Activated CD4-positive, alpha-beta memory T cell treated with anti-CD3 and anti-CD28 coated beads, Interleukin-2, amount 10 ng/mL, durations not matched to agents 7 days and 5 days (primary cell): ENCODE results near the gene OSBPL5. TPM values are rescaled to one million over a fixed set of nuclear protein-coding genes. Genes with fewer than 3 reads are reported as not detected.

ENCODE experiments used
- CTCF ChIA-PET: fragments of 350-600 bp; sonication (Branson Sonifier 250); formaldehyde crosslinking; loops from one replicate; lab custom pipeline; 2021; ENCODE audit warnings: antibody characterized with exemption, inconsistent platforms; lab: Charles Lee
- POLR2A ChIA-PET: fragments of 350-600 bp; sonication (Branson Sonifier 250); formaldehyde crosslinking; loops from one replicate; lab custom pipeline; 2021; ENCODE audit warnings: antibody characterized with exemption; lab: Charles Lee
- DNase-seq: peaks from one replicate; pipeline ENCODE4 v3.0.0-alpha.2; 2020
- H3K27ac Mint-ChIP-seq: one replicate; pipeline ENCODE4 v1.8.0; 2021; ENCODE audit warnings: mild to moderate bottlenecking, mixed read lengths
- H3K27me3 Mint-ChIP-seq: one replicate; pipeline ENCODE4 v1.8.0; 2021; ENCODE audit warnings: mixed read lengths
- H3K36me3 Mint-ChIP-seq: one replicate; pipeline ENCODE4 v1.8.0; 2021; ENCODE audit warnings: low read depth, mixed read lengths
- H3K4me1 Mint-ChIP-seq: one replicate; pipeline ENCODE4 v1.8.0; 2021; ENCODE audit warnings: mixed read lengths
- H3K4me3 Mint-ChIP-seq: one replicate; pipeline ENCODE4 v1.8.0; 2021; ENCODE audit warnings: mild to moderate bottlenecking, mixed read lengths
- H3K9me3 Mint-ChIP-seq: one replicate; pipeline ENCODE4 v1.8.0; 2021; ENCODE audit warnings: mixed read lengths
- total RNA-seq, 2 experiments: library from RNA; stranded (reverse); gene quantifications; one replicate each; pipeline ENCODE4 v1.2.3, GENCODE V29; 2021

Gene OSBPL5
- total RNA-seq, 2 experiments from 2014 or later: 1.6 to 1.7 TPM

DNA sequence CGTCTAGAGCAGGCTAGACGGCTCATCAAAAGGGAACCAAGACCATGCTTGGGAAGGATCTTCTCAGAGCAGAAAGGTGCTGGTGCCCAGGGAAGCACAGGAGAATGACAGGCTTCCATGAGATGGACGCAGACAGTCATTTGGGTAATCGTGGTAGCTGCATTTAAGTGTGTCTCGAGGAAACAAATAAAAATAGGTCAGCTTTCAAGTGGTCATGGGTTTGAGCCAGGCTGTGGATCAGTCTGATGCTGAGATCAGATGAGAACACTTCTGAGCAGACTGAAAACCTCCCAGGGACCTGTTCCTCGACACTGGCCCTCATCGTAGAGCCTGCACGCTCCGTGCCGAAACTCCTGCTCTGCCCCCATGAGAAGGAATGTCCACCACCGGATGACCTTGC, 112.5 kb downstream of the OSBPL5 start:
- Mint-ChIP-seq H3K4me3 (no peak overlapping the region), H3K36me3 (peaks cover 51% of the 10 kb centered on the region), H3K9me3 (no peaks in the 10 kb centered on the region), H3K27ac (peak overlapping the region; percentile 18), H3K4me1 (peaks cover 69% of the 10 kb centered on the region), H3K27me3 (no peaks in the 10 kb centered on the region)
- DNase-seq: no peak
- POLR2A ChIA-PET: interaction anchor here (1.7 kb wide), 1 partner anchor 37 kb away, joined by 6 read pairs; no protein-coding TSS in a partner anchor
- CTCF ChIA-PET: no interaction called here

GRCh38 chr11:3052109-3052479, 113.0 kb downstream of the OSBPL5 start:
- H3K4me3 Mint-ChIP-seq: no peak overlapping the region
- ChIA-PET POLR2A (interaction anchor here (1.7 kb wide), 1 partner anchor 37 kb away, joined by 6 read pairs; no protein-coding TSS in a partner anchor), CTCF (no interaction called here)
- DNase-seq: no peak
- peaks cover 65% of the 10 kb centered on the region for H3K4me1 Mint-ChIP-seq
- H3K27me3 Mint-ChIP-seq: no peaks in the 10 kb centered on the region
- no peak overlapping the region for H3K27ac Mint-ChIP-seq
- peaks cover 54% of the 10 kb centered on the region for H3K36me3 Mint-ChIP-seq
- H3K9me3 Mint-ChIP-seq: no peaks in the 10 kb centered on the region

DNA sequence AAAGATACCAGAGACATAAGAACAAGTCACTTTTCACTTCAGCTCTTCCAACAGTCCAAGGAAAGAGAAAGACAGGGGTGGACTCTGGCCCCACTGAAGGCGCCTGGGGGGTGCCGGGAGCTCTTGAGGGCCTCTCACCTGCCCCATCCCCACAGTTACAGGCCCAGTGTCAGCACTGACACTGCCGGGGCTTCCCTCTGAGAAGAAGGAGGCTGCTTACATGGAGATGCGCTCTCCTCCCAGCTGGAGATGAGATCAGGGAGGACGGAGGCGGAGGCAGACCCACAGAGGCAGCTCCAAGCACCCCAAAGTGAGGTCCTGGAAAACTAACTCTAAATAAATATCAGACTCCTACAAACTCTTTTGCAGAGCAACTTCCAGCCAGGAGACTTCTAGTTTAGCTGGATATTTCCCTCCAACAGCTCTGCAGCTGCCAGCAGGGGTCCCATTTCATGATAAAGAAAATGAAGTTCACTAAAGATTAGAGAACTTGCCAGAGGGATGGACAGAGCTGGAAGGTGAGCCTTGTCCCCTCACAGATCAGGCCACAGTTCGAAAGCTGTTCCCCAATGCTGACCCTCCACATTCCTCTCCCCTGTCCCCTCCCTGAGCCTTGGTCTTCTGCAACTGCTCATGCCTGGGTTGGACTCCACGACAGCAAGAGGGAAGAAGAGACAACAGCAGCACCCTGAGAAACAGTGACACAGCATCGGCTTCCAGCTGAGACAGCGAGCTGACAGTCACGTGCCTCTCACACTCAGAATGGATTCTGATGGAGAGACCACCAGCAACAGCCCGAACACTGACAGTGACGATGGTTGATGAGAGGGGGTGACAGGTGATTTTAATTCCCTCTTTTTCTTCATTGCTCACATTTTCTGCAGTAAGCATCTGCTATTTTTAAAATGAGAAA, 113.7 kb downstream of the OSBPL5 start:
- CTCF ChIA-PET: interaction anchor here (1.0 to 6.4 kb wide), 2 partner anchors 14 to 40 kb away, joined by 6 to 35 read pairs; no protein-coding TSS in a partner anchor
- H3K36me3 Mint-ChIP-seq: peaks cover 56% of the 10 kb centered on the region
- no peak overlapping the region for H3K4me3 Mint-ChIP-seq
- DNase-seq: no peak
- no peaks in the 10 kb centered on the region for H3K9me3 Mint-ChIP-seq
- POLR2A ChIA-PET: interaction anchor here (1.5 to 2.7 kb wide), 4 partner anchors 14 to 61 kb away, joined by 4 to 18 read pairs (median 8); partner anchors contain the start of gene NAP1L4
- H3K27ac Mint-ChIP-seq: peak overlapping the region; percentile 95
- peaks cover 65% of the 10 kb centered on the region for H3K4me1 Mint-ChIP-seq
- H3K27me3 Mint-ChIP-seq: no peaks in the 10 kb centered on the region

DNA sequence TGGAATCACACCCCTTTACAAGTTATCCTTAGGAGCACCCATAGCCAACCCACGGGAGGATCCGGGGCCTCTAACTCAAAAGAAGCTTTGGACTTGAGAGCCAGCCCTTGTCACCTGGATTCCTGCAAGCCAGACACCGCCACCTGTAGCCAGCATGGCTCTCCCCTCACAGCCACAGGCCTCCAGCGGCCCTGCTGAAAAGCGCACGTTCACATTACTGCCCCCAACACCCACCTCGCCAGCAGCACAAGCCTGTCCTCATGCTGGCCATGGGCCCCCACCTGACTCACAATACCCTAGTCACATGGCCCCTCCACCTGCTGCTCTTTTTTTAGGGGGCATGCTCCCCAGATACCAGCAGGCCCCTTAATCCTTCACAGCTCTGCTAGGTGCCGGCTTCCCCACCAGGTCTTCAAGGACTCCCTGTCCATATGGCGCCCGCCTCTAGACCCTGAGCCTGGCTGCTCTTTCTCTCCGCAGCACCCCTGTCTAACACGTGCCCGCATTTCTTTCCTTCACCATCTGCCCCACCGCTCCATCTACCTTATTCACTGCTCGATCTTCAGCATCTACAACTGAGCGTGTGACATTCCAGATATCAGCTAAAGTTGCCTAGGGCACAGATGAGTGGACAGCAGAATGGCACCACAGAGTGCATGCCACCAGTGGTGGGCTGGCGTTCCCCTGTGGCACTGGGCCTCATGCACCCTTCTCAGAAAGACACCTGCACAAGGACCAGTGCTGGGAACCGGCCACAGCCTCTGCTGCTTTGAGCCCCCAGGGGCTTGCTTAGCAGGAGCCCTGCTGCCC, 114.5 kb downstream of the OSBPL5 start:
- Mint-ChIP-seq H3K27me3 (no peaks in the 10 kb centered on the region), H3K27ac (peak overlapping the region; percentile 95), H3K9me3 (no peaks in the 10 kb centered on the region), H3K4me1 (peaks cover 56% of the 10 kb centered on the region), H3K36me3 (peaks cover 53% of the 10 kb centered on the region), H3K4me3 (peak overlapping the region; percentile 27)
- DNase-seq: no peak
- POLR2A ChIA-PET: interaction anchor here (1.4 to 2.7 kb wide), 6 partner anchors 13 to 61 kb away, joined by 3 to 18 read pairs (median 10); partner anchors contain the start of gene NAP1L4
- CTCF ChIA-PET: interaction anchor here (0.8 to 6.4 kb wide), 4 partner anchors 13 to 41 kb away, joined by 4 to 35 read pairs (median 14); no protein-coding TSS in a partner anchor

GRCh38 chr11:3049430-3050243, 115.5 kb downstream of the OSBPL5 start:
- ChIA-PET POLR2A (interaction anchor here (0.6 to 2.7 kb wide), 10 partner anchors 8 to 110 kb away, joined by 3 to 18 read pairs (median 4); partner anchors contain the start of genes CARS1 and NAP1L4), CTCF (interaction anchor here (0.7 to 6.4 kb wide), 9 partner anchors 9 to 61 kb away, joined by 3 to 35 read pairs (median 3); partner anchors contain the start of gene NAP1L4)
- H3K4me3 Mint-ChIP-seq: peak overlapping the region; percentile 61
- H3K36me3 Mint-ChIP-seq: peaks cover 49% of the 10 kb centered on the region
- peaks cover 49% of the 10 kb centered on the region for H3K4me1 Mint-ChIP-seq
- no peaks in the 10 kb centered on the region for H3K27me3 Mint-ChIP-seq
- no peaks in the 10 kb centered on the region for H3K9me3 Mint-ChIP-seq
- H3K27ac Mint-ChIP-seq: peak overlapping the region; percentile 95
- DNase-seq: peak; percentile 88

- H3K36me3 Mint-ChIP-seq: peaks cover 51% of the 10 kb centered on the region
- ChIA-PET CTCF (interaction anchor here (6.4 kb wide), 1 partner anchor 10 kb away, joined by 35 read pairs; no protein-coding TSS in a partner anchor), POLR2A (interaction anchor here (0.8 to 0.9 kb wide), 2 partner anchors 9 to 33 kb away, joined by 3 to 6 read pairs; partner anchors contain the start of gene CARS1)
- H3K4me3 Mint-ChIP-seq: no peak overlapping the region
- no peaks in the 10 kb centered on the region for H3K9me3 Mint-ChIP-seq
- no peak for DNase-seq
- peaks cover 38% of the 10 kb centered on the region for H3K4me1 Mint-ChIP-seq
- no peaks in the 10 kb centered on the region for H3K27me3 Mint-ChIP-seq
- H3K27ac Mint-ChIP-seq: no peak overlapping the region
Observed at GRCh38 chr11:3047637-3048036, 117.5 kb downstream of the OSBPL5 start.

DNA sequence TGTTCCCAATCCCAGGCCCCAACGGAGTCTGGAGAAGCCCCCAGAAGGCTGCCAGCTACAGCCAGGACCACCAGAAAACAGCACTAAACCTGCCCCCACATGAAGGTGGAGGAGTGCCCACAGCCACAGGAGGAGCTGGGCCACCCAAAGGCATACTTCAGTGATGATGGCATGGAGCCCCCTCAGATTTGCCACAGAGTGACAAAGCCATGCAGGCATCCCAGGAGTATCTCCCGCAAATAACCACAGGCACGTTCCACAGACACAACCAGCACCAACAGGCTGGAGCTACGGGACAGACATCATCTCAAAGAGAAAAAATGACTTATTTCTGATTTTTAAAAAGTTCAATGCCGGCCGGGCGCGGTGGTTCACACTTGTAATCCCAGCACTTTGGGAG, 118.5 kb downstream of the OSBPL5 start:
- Mint-ChIP-seq H3K9me3 (no peaks in the 10 kb centered on the region), H3K27me3 (no peaks in the 10 kb centered on the region), H3K4me3 (no peak overlapping the region), H3K27ac (no peak overlapping the region), H3K36me3 (peaks cover 55% of the 10 kb centered on the region), H3K4me1 (peaks cover 33% of the 10 kb centered on the region)
- ChIA-PET POLR2A (no interaction called here), CTCF (interaction anchor here (0.8 to 6.4 kb wide), 2 partner anchors 9 to 45 kb away, joined by 4 to 35 read pairs; no protein-coding TSS in a partner anchor)
- no peak for DNase-seq

DNA sequence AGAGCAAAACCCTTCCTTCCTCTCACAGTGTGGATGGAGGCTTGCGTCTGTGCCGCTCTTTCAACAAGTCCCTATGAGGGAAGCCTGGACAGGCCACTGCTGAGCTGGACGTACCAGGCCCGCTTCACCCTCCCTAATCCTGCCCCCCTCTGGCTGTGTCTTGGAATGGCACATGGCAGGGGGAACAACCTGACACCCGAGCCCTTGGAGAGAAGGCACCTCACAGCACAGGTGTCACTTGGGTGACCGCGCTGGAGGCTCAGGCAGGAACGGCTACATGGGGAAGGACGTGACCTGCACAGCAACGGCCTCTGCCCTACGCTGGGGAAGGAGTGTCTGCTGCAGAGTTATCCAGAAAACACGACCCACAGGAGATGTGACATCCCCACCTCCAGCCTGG, 118.9 kb downstream of the OSBPL5 start:
- H3K9me3 Mint-ChIP-seq: no peaks in the 10 kb centered on the region
- CTCF ChIA-PET: interaction anchor here (6.4 kb wide), 1 partner anchor 8 kb away, joined by 35 read pairs; no protein-coding TSS in a partner anchor
- POLR2A ChIA-PET: no interaction called here

DNA sequence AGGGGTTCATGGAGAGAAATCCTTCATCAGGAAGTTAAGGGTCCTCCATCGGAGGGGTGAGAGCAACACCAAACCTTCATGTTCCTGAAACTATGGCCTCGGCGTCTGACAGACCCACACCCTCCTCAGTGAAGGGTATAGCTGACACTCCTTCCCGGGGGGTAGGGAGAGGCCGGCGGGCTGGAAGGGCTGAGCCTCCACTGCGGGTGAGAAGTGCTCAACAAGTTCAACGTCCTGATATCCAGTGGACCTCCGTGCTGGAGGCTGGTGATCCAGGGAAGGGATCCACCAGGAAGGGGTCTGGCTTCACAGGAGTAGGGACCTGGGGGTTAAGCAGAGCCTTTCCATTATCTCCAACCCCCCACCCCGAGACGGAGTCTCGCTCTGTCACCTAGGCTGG, 120.2 kb downstream of the OSBPL5 start:
- POLR2A ChIA-PET: no interaction called here
- peaks cover 61% of the 10 kb centered on the region for H3K36me3 Mint-ChIP-seq
- CTCF ChIA-PET: no interaction called here
- DNase-seq: no peak
- no peaks in the 10 kb centered on the region for H3K9me3 Mint-ChIP-seq
- no peak overlapping the region for H3K27ac Mint-ChIP-seq
- H3K27me3 Mint-ChIP-seq: no peaks in the 10 kb centered on the region
- H3K4me3 Mint-ChIP-seq: no peak overlapping the region
- H3K4me1 Mint-ChIP-seq: peaks cover 18% of the 10 kb centered on the region

More for the DNA sequence above, 118.9 kb downstream of the OSBPL5 start:
- DNase-seq: no peak
- Mint-ChIP-seq H3K27me3 (no peaks in the 10 kb centered on the region), H3K4me1 (peaks cover 29% of the 10 kb centered on the region), H3K36me3 (peaks cover 55% of the 10 kb centered on the region), H3K4me3 (no peak overlapping the region), H3K27ac (peak overlapping the region; percentile 21)

DNA sequence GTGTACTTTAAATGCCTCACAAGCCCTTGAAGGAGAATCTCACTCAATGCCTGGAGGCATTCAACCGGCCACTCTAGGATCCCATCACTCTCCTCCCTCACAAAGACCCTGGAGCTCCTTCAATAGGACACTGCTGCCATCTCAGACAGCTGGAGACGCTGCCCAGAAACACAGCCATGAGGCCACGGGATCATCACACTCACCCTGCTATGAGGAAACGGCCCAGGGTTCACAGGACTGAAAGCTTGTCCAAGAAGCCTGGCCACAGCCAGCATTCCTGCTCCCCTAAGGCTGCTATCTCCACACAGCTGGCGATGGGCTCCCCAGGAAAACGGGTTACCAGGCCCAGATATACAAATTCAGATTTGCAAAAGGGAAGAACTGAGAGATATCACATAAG, 121.1 kb downstream of the OSBPL5 start:
- CTCF ChIA-PET: no interaction called here
- H3K4me1 Mint-ChIP-seq: peaks cover 15% of the 10 kb centered on the region
- no peak overlapping the region for H3K4me3 Mint-ChIP-seq
- H3K36me3 Mint-ChIP-seq: peaks cover 63% of the 10 kb centered on the region
- POLR2A ChIA-PET: no interaction called here
- no peak for DNase-seq
- no peaks in the 10 kb centered on the region for H3K9me3 Mint-ChIP-seq
- H3K27me3 Mint-ChIP-seq: no peaks in the 10 kb centered on the region
- peak overlapping the region; percentile 26 for H3K27ac Mint-ChIP-seq

- Mint-ChIP-seq H3K27me3 (no peaks in the 10 kb centered on the region), H3K9me3 (no peaks in the 10 kb centered on the region), H3K36me3 (peaks cover 67% of the 10 kb centered on the region), H3K27ac (no peak overlapping the region), H3K4me3 (no peak overlapping the region), H3K4me1 (peaks cover 19% of the 10 kb centered on the region)
- no peak for DNase-seq
- CTCF ChIA-PET: no interaction called here
- POLR2A ChIA-PET: no interaction called here
Observed at GRCh38 chr11:3043315-3043871, 121.7 kb downstream of the OSBPL5 start.
